GM10266 (cell line): ENCODE data around the gene MFAP2.

ENCODE experiments used
- DNase-seq: peaks from one replicate; pipeline ENCODE4 v3.0.0; 2012; ENCODE audit errors: extremely low spot score
- CTCF ChIP-seq: IDR thresholded peaks from 2 replicates; pipeline ENCODE4 v1.5.1; 2012; ENCODE audit warnings: mild to moderate bottlenecking, low read depth; ENCODE audit not compliant: control insufficient read depth, insufficient read depth; ENCODE audit errors: missing control alignments

MFAP2 gene

GRCh38 chr1:16927711-16928485 lies 52.5 kb downstream of the MFAP2 start:
- peak; percentile 50 for DNase-seq
- no peak for TF ChIP-seq CTCF

GRCh38 chr1:16927256-16927655 lies 53.2 kb downstream of the MFAP2 start:
- no peak for DNase-seq
- TF ChIP-seq CTCF, result no peak

GRCh38 chr1:16926491-16927073 lies 53.8 kb downstream of the MFAP2 start:
- DNase-seq, result no peak
- no peak for TF ChIP-seq CTCF

GRCh38 chr1:16925635-16926490 lies 54.6 kb downstream of the MFAP2 start:
- TF ChIP-seq CTCF, result no peak
- DNase-seq, result peak; percentile 42

- no peak for DNase-seq
- TF ChIP-seq CTCF, result no peak
Observed at GRCh38 chr1:16924919-16925477, 55.4 kb downstream of the MFAP2 start.
